ENCODE results near the gene CT45A10. TPM values are rescaled to one million over a fixed set of nuclear protein-coding genes. Genes with fewer than 3 reads are reported as not detected.
"Not testable (repeated sequence)": the region's sequence is repeated elsewhere in the genome, so short reads cannot be mapped to it uniquely, and the experiment has no call there.

CT45A10 gene
- total RNA-seq, 1 experiment from 2014 or later, result 0.33 TPM

DNA sequence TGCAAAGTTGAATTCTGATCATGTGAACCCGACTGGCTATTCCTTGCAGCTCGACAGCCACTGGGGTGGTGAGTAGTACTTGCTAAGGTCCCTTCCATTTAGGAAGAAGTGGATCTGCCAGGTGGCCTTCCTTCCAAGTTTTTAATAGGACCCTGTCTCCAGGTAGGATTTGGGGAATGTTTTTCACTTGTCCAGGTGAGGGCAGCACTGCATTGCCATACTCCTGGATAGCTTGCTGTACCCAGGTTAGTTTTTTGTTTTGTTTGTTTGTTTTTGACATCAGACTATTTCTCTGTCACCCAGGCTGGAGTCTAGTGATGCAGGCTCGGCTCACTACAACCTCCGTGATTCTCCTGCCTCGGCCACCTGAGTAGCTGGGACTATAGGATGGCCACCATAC lies 30.1 kb upstream of the CT45A10 start:
- TF ChIP-seq, protein P1, sequence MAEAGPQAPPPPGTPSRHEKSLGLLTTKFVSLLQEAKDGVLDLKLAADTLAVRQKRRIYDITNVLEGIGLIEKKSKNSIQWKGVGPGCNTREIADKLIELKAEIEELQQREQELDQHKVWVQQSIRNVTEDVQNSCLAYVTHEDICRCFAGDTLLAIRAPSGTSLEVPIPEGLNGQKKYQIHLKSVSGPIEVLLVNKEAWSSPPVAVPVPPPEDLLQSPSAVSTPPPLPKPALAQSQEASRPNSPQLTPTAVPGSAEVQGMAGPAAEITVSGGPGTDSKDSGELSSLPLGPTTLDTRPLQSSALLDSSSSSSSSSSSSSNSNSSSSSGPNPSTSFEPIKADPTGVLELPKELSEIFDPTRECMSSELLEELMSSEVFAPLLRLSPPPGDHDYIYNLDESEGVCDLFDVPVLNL (CRISPR knock-in tag; IDR thresholded peaks at IDR 0.05; ENCODE audit: borderline replicate concordance, low read depth), result no peak
- TF ChIP-seq ZNF671 (CRISPR knock-in tag; IDR thresholded peaks at IDR 0.05) (no peak), TP53 (CRISPR knock-in tag; IDR thresholded peaks at IDR 0.05) (no peak), ZNF423 (CRISPR knock-in tag; IDR thresholded peaks at IDR 0.05) (no peak), ETV6 (CRISPR knock-in tag; IDR thresholded peaks at IDR 0.05) (no peak), EMX1 (CRISPR knock-in tag; IDR thresholded peaks at IDR 0.05) (no peak), JAZF1 (CRISPR knock-in tag; IDR thresholded peaks at IDR 0.05) (no peak), ZNF121 (CRISPR knock-in tag; IDR thresholded peaks at IDR 0.05) (no peak), ZNF512 (CRISPR knock-in tag; IDR thresholded peaks at IDR 0.05; ENCODE audit: borderline replicate concordance) (no peak), NR1H2 (CRISPR knock-in tag; IDR thresholded peaks at IDR 0.05) (no peak)
- TF ChIP-seq, protein P2, sequence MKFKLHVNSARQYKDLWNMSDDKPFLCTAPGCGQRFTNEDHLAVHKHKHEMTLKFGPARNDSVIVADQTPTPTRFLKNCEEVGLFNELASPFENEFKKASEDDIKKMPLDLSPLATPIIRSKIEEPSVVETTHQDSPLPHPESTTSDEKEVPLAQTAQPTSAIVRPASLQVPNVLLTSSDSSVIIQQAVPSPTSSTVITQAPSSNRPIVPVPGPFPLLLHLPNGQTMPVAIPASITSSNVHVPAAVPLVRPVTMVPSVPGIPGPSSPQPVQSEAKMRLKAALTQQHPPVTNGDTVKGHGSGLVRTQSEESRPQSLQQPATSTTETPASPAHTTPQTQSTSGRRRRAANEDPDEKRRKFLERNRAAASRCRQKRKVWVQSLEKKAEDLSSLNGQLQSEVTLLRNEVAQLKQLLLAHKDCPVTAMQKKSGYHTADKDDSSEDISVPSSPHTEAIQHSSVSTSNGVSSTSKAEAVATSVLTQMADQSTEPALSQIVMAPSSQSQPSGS (CRISPR knock-in tag; IDR thresholded peaks at IDR 0.05; ENCODE audit: borderline replicate concordance, low read depth), result no peak
- TF ChIP-seq, protein P3, sequence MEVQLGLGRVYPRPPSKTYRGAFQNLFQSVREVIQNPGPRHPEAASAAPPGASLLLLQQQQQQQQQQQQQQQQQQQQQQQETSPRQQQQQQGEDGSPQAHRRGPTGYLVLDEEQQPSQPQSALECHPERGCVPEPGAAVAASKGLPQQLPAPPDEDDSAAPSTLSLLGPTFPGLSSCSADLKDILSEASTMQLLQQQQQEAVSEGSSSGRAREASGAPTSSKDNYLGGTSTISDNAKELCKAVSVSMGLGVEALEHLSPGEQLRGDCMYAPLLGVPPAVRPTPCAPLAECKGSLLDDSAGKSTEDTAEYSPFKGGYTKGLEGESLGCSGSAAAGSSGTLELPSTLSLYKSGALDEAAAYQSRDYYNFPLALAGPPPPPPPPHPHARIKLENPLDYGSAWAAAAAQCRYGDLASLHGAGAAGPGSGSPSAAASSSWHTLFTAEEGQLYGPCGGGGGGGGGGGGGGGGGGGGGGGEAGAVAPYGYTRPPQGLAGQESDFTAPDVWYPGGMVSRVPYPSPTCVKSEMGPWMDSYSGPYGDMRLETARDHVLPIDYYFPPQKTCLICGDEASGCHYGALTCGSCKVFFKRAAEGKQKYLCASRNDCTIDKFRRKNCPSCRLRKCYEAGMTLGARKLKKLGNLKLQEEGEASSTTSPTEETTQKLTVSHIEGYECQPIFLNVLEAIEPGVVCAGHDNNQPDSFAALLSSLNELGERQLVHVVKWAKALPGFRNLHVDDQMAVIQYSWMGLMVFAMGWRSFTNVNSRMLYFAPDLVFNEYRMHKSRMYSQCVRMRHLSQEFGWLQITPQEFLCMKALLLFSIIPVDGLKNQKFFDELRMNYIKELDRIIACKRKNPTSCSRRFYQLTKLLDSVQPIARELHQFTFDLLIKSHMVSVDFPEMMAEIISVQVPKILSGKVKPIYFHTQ (CRISPR knock-in tag; IDR thresholded peaks at IDR 0.05), result no peak
- Mint-ChIP-seq H3K36me3 (no peaks in the 10 kb centered on the region), H3K4me1 (no peaks in the 10 kb centered on the region), H3K4me3 (no peak overlapping the region), H3K27ac (no peak overlapping the region), H3K27me3 (ENCODE audit: low read depth) (no peaks in the 10 kb centered on the region), H3K9me3 (no peaks in the 10 kb centered on the region)
- ATAC-seq (peak; percentile 67), DNase-seq (ENCODE audit: low spot score) (peak; percentile 15)
- CTCF ChIA-PET, result interaction anchor here (0.6 to 1.3 kb wide), 2 partner anchors 9 to 31 kb away, joined by 3 to 10 read pairs; no protein-coding TSS in a partner anchor
- POLR2A ChIA-PET, result no interaction called here

GRCh38 chrX:135920516-135920915 lies 27.3 kb upstream of the CT45A10 start:
- POLR2A ChIA-PET; H3K4me3 Mint-ChIP-seq; DNase-seq (ENCODE audit: low spot score); H3K27ac Mint-ChIP-seq; H3K4me1 Mint-ChIP-seq; H3K36me3 Mint-ChIP-seq; ATAC-seq; H3K27me3 Mint-ChIP-seq (ENCODE audit: low read depth); H3K9me3 Mint-ChIP-seq: not testable (repeated sequence)
- CTCF ChIA-PET, result interaction anchor here (1.3 kb wide), 1 partner anchor 213 kb away, joined by 4 read pairs; no protein-coding TSS in a partner anchor

DNA sequence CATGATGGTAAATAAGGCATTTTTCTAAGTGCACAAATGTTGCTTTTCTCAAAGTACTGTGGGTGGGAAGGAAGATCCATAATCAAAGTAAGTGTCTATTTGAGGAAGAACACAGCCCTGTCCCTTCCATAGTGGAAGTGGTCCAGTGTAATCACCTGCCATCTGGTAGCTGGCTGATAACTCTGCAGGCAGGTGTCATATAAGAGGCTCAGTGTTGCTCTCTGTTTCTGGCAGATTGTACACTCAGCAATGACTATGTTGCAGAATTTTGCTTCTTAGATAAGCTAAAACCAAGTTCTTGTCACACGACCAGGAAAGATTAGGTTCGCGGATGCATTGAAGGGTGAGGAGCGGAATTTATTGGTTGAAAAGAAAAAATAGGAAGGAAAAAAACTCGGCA lies 21.2 kb upstream of the CT45A10 start:
- DNase-seq (ENCODE audit: low spot score) (no peak), ATAC-seq (no peak)
- peaks cover 3% of the 10 kb centered on the region for H3K27me3 Mint-ChIP-seq (ENCODE audit: low read depth)
- CTCF ChIA-PET, result no interaction called here
- H3K36me3 Mint-ChIP-seq, result no peaks in the 10 kb centered on the region
- POLR2A ChIA-PET, result no interaction called here
- no peaks in the 10 kb centered on the region for H3K4me1 Mint-ChIP-seq
- no peaks in the 10 kb centered on the region for H3K9me3 Mint-ChIP-seq
- H3K4me3 Mint-ChIP-seq, result no peak overlapping the region
- no peak overlapping the region for H3K27ac Mint-ChIP-seq
- TF ChIP-seq ARID4B (CRISPR knock-in tag; IDR thresholded peaks at IDR 0.05; ENCODE audit: borderline replicate concordance) (no peak), FOXK1 (CRISPR knock-in tag; IDR thresholded peaks at IDR 0.05) (no peak), SP1 (CRISPR knock-in tag; conservative IDR thresholded peaks at IDR 0.05) (no peak), GABPB1 (CRISPR knock-in tag; IDR thresholded peaks at IDR 0.05) (no peak), PRRX2 (CRISPR knock-in tag; IDR thresholded peaks at IDR 0.05) (no peak), NFYB (CRISPR knock-in tag; conservative IDR thresholded peaks at IDR 0.05; ENCODE audit: low read depth) (no peak), NR3C1 (CRISPR knock-in tag; conservative IDR thresholded peaks at IDR 0.05; ENCODE audit: low read depth) (no peak), TEAD1 (CRISPR knock-in tag; IDR thresholded peaks at IDR 0.05) (no peak), NFE2L1 (CRISPR knock-in tag; IDR thresholded peaks at IDR 0.05) (no peak)
- TF ChIP-seq, protein P2 (CRISPR knock-in tag; IDR thresholded peaks at IDR 0.05; ENCODE audit: borderline replicate concordance, low read depth), result no peak
